Measurements from ENCODE around the gene USP24.

USP24 gene

GRCh38 chr1:55089683-55090082 lies 125.5 kb downstream of the USP24 start:
- FAIRE-seq (no peak), DNase-seq (ENCODE audit: insufficient read length) (no peak)
- no peak for TF ChIP-seq POLR2AphosphoS5 (IDR thresholded peaks at IDR 0.05; ENCODE audit: low read depth, low read length)
- TF ChIP-seq POLR2A (IDR thresholded peaks at IDR 0.05; ENCODE audit: low read depth, low read length), result no peak
- no peak for TF ChIP-seq TAF1 (IDR thresholded peaks at IDR 0.05; ENCODE audit: borderline replicate concordance, low read depth, low read length)

GRCh38 chr1:55088413-55088812 lies 126.8 kb downstream of the USP24 start:
- TF ChIP-seq POLR2AphosphoS5 (IDR thresholded peaks at IDR 0.05; ENCODE audit: low read depth, low read length), result no peak
- no peak for TF ChIP-seq POLR2A (IDR thresholded peaks at IDR 0.05; ENCODE audit: low read depth, low read length)
- TF ChIP-seq TAF1 (IDR thresholded peaks at IDR 0.05; ENCODE audit: borderline replicate concordance, low read depth, low read length), result no peak
- DNase-seq (ENCODE audit: insufficient read length), result no peak
- peak; percentile 5 for FAIRE-seq

GRCh38 chr1:55087439-55087838 lies 127.7 kb downstream of the USP24 start:
- FAIRE-seq (peak; percentile 33), DNase-seq (ENCODE audit: insufficient read length) (no peak)
- TF ChIP-seq TAF1 (IDR thresholded peaks at IDR 0.05; ENCODE audit: borderline replicate concordance, low read depth, low read length) (no peak), POLR2A (IDR thresholded peaks at IDR 0.05; ENCODE audit: low read depth, low read length) (no peak), POLR2AphosphoS5 (IDR thresholded peaks at IDR 0.05; ENCODE audit: low read depth, low read length) (no peak)

GRCh38 chr1:55084257-55084656 lies 130.9 kb downstream of the USP24 start:
- TF ChIP-seq TAF1 (IDR thresholded peaks at IDR 0.05; ENCODE audit: borderline replicate concordance, low read depth, low read length), result no peak
- TF ChIP-seq POLR2A (IDR thresholded peaks at IDR 0.05; ENCODE audit: low read depth, low read length), result no peak
- TF ChIP-seq POLR2AphosphoS5 (IDR thresholded peaks at IDR 0.05; ENCODE audit: low read depth, low read length), result no peak
- FAIRE-seq (no peak), DNase-seq (ENCODE audit: insufficient read length) (no peak)

GRCh38 chr1:55081905-55082296 lies 133.3 kb downstream of the USP24 start:
- no peak for FAIRE-seq
- no peak for TF ChIP-seq POLR2A (IDR thresholded peaks at IDR 0.05; ENCODE audit: low read depth, low read length)
- TF ChIP-seq POLR2AphosphoS5 (IDR thresholded peaks at IDR 0.05; ENCODE audit: low read depth, low read length), result no peak
- TF ChIP-seq TAF1 (IDR thresholded peaks at IDR 0.05; ENCODE audit: borderline replicate concordance, low read depth, low read length), result no peak

GRCh38 chr1:55081188-55081904 lies 133.8 kb downstream of the USP24 start:
- DNase-seq (ENCODE audit: insufficient read length) (no peak), FAIRE-seq (no peak)
- no peak for TF ChIP-seq POLR2A (IDR thresholded peaks at IDR 0.05; ENCODE audit: low read depth, low read length)
- TF ChIP-seq POLR2AphosphoS5 (IDR thresholded peaks at IDR 0.05; ENCODE audit: low read depth, low read length), result no peak
- TF ChIP-seq TAF1 (IDR thresholded peaks at IDR 0.05; ENCODE audit: borderline replicate concordance, low read depth, low read length), result no peak

More at GRCh38 chr1:55081905-55082296, 133.3 kb downstream of the USP24 start:
- DNase-seq (ENCODE audit: insufficient read length), result no peak

- no peak for DNase-seq (ENCODE audit: insufficient read length)
- FAIRE-seq, result no peak
- TF ChIP-seq POLR2AphosphoS5 (IDR thresholded peaks at IDR 0.05; ENCODE audit: low read depth, low read length) (no peak), TAF1 (IDR thresholded peaks at IDR 0.05; ENCODE audit: borderline replicate concordance, low read depth, low read length) (no peak), POLR2A (IDR thresholded peaks at IDR 0.05; ENCODE audit: low read depth, low read length) (no peak)
Measured at GRCh38 chr1:55079651-55080050, 135.5 kb downstream of the USP24 start.

- no peak for TF ChIP-seq TAF1 (IDR thresholded peaks at IDR 0.05; ENCODE audit: borderline replicate concordance, low read depth, low read length)
- no peak for TF ChIP-seq POLR2A (IDR thresholded peaks at IDR 0.05; ENCODE audit: low read depth, low read length)
- TF ChIP-seq POLR2AphosphoS5 (IDR thresholded peaks at IDR 0.05; ENCODE audit: low read depth, low read length), result no peak
- no peak for FAIRE-seq
- DNase-seq (ENCODE audit: insufficient read length), result no peak
Measured at GRCh38 chr1:55078470-55078869, 136.7 kb downstream of the USP24 start.

- no peak for FAIRE-seq
- no peak for DNase-seq (ENCODE audit: insufficient read length)
- TF ChIP-seq TAF1 (IDR thresholded peaks at IDR 0.05; ENCODE audit: borderline replicate concordance, low read depth, low read length) (no peak), POLR2AphosphoS5 (IDR thresholded peaks at IDR 0.05; ENCODE audit: low read depth, low read length) (no peak), POLR2A (IDR thresholded peaks at IDR 0.05; ENCODE audit: low read depth, low read length) (no peak)
Measured at GRCh38 chr1:55076356-55076755, 138.8 kb downstream of the USP24 start.

- no peak for FAIRE-seq
- TF ChIP-seq TAF1 (IDR thresholded peaks at IDR 0.05; ENCODE audit: borderline replicate concordance, low read depth, low read length) (no peak), POLR2AphosphoS5 (IDR thresholded peaks at IDR 0.05; ENCODE audit: low read depth, low read length) (no peak), POLR2A (IDR thresholded peaks at IDR 0.05; ENCODE audit: low read depth, low read length) (no peak)
Measured at GRCh38 chr1:55074455-55074854, 140.7 kb downstream of the USP24 start.

GRCh38 chr1:55073187-55073916 lies 141.8 kb downstream of the USP24 start:
- FAIRE-seq, result no peak
- TF ChIP-seq TAF1 (IDR thresholded peaks at IDR 0.05; ENCODE audit: borderline replicate concordance, low read depth, low read length) (no peak), POLR2A (IDR thresholded peaks at IDR 0.05; ENCODE audit: low read depth, low read length) (no peak), POLR2AphosphoS5 (IDR thresholded peaks at IDR 0.05; ENCODE audit: low read depth, low read length) (no peak)
- DNase-seq (ENCODE audit: insufficient read length), result no peak

More at GRCh38 chr1:55074455-55074854, 140.7 kb downstream of the USP24 start:
- no peak for DNase-seq (ENCODE audit: insufficient read length)

- DNase-seq (ENCODE audit: insufficient read length), result no peak
- no peak for FAIRE-seq
- TF ChIP-seq TAF1 (IDR thresholded peaks at IDR 0.05; ENCODE audit: borderline replicate concordance, low read depth, low read length) (no peak), POLR2A (IDR thresholded peaks at IDR 0.05; ENCODE audit: low read depth, low read length) (no peak), POLR2AphosphoS5 (IDR thresholded peaks at IDR 0.05; ENCODE audit: low read depth, low read length) (no peak)
Measured at GRCh38 chr1:55071477-55071876, 143.7 kb downstream of the USP24 start.
